Measurements from ENCODE around the gene TOMT. TPM values are rescaled to one million over a fixed set of nuclear protein-coding genes. Genes with fewer than 3 reads are reported as not detected.
"Not testable (repeated sequence)": the region's sequence is repeated elsewhere in the genome, so short reads cannot be mapped to it uniquely, and the experiment has no call there.

Gene TOMT
- total and polyA plus RNA-seq, 2 of the 13 experiments (the other 11 are each of a cell fraction or from before 2014, with no cell fraction given): not detected

DNA sequence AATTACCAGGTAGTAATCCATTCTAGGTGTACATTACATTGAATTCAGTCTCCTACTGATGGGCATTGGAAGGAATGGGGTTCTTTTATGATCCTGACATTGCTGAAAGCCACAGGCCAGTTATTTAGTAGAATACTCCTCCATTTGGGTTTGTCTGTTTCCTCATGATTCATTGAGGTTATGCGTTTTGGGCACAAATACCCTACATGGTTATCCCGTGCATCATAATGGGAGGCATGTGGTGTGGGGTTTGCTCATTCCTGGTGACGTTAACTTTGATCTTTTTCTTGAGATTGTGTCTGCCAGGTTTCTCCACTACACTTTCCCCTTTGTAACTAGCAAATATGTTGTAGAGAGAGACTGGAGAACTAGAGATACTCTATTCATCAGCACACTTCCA lies 35.3 kb downstream of the TOMT start (continued):
- TF ChIP-seq, protein P1, sequence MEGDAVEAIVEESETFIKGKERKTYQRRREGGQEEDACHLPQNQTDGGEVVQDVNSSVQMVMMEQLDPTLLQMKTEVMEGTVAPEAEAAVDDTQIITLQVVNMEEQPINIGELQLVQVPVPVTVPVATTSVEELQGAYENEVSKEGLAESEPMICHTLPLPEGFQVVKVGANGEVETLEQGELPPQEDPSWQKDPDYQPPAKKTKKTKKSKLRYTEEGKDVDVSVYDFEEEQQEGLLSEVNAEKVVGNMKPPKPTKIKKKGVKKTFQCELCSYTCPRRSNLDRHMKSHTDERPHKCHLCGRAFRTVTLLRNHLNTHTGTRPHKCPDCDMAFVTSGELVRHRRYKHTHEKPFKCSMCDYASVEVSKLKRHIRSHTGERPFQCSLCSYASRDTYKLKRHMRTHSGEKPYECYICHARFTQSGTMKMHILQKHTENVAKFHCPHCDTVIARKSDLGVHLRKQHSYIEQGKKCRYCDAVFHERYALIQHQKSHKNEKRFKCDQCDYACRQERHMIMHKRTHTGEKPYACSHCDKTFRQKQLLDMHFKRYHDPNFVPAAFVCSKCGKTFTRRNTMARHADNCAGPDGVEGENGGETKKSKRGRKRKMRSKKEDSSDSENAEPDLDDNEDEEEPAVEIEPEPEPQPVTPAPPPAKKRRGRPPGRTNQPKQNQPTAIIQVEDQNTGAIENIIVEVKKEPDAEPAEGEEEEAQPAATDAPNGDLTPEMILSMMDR (CRISPR knock-in tag; IDR thresholded peaks at IDR 0.05): no peak
- no peak for TF ChIP-seq HNRNPK (IDR thresholded peaks at IDR 0.05; ENCODE audit: low read depth, low read length, poor library complexity, severe bottlenecking)
- TF ChIP-seq ZFP36L1 (CRISPR knock-in tag; IDR thresholded peaks at IDR 0.05): no peak
- TF ChIP-seq KDM3A (CRISPR knock-in tag; IDR thresholded peaks at IDR 0.05; ENCODE audit: low read depth): no peak
- TF ChIP-seq, protein P2, sequence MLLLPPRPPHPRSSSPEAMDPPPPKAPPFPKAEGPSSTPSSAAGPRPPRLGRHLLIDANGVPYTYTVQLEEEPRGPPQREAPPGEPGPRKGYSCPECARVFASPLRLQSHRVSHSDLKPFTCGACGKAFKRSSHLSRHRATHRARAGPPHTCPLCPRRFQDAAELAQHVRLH (CRISPR knock-in tag; IDR thresholded peaks at IDR 0.05; ENCODE audit: borderline replicate concordance, low read depth): no peak
- TF ChIP-seq U2AF2 (IDR thresholded peaks at IDR 0.05; ENCODE audit: low read depth, low read length): no peak
- no peak for TF ChIP-seq ZFP36 (IDR thresholded peaks at IDR 0.05; ENCODE audit: borderline replicate concordance, low read depth, low read length, partially characterized antibody)
- TF ChIP-seq RCOR2 (CRISPR knock-in tag; IDR thresholded peaks at IDR 0.05): no peak
- TF ChIP-seq REL (CRISPR knock-in tag; conservative IDR thresholded peaks at IDR 0.05): no peak
- no peak for TF ChIP-seq CCDC6 (CRISPR knock-in tag; IDR thresholded peaks at IDR 0.05)
- TF ChIP-seq ZNF124 (CRISPR knock-in tag; IDR thresholded peaks at IDR 0.05): no peak

DNA sequence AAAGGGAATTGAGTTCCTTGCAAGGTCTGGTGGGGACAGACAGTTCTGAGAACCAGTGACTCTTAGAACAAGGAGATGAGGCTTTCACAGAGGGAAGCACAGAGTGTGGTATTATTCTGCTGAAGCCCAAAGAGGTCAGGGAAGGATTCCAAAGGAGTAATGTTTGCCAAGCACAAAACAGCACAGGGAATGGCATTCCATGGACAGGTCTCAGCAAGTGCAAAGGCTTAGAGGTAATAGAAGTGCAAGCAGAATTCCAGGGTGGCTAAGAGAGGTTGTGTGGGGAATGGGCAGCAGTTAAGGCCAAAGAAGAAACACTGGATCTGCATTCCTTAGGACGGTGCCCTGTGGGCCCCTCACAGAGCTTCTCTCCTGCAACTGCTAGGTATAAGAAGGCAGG lies 36.4 kb downstream of the TOMT start:
- H3K27ac ChIP-seq (ENCODE audit: extremely low read length, insufficient read depth, low read length); H4K20me1 ChIP-seq (ENCODE audit: insufficient read depth, low read length); H3K9me3 ChIP-seq (ENCODE audit: low read length); H3K4me2 ChIP-seq (ENCODE audit: low read depth, low read length); H3K79me2 ChIP-seq (ENCODE audit: insufficient read depth, low read length); H3K4me1 ChIP-seq (ENCODE audit: insufficient read depth, low read length); H3K36me3 ChIP-seq (replicated peaks in 1 of 2; ENCODE audit: control insufficient read depth in 1 of 2, insufficient read depth in 2 of 2, low read length in 2 of 2); H3K9ac ChIP-seq (ENCODE audit: insufficient read depth, low read depth, low read length); POLR2A ChIA-PET; FAIRE-seq; ATAC-seq; H2AFZ ChIP-seq (ENCODE audit: low read length); BruUV-seq (replicated peaks); in situ Hi-C loops (cut with HindIII; ENCODE audit: extremely low pct_ligation_motif_present, low pct_unique_long_range_greater_than_20kb); H3K4me3 ChIP-seq (replicated peaks in 1 of 3; ENCODE audit: insufficient read depth in 1 of 3, low read depth in 2 of 3, low read length in 3 of 3); H3K27me3 ChIP-seq (ENCODE audit: control insufficient read depth in 1 of 2, insufficient read depth in 2 of 2, low read length in 2 of 2); CTCF ChIA-PET (ENCODE audit: low intra/inter-chr PET ratio, low total read pairs); DNase-seq (ENCODE audit: low spot score): not testable (repeated sequence)
- 0% methylated on average over 1 of the region's 1 CpG for WGBS (ENCODE audit: low lambda C conversion rate)
- intact Hi-C loops (cut with micrococcal nuclease; ENCODE audit: unreplicated experiment): loop anchor here (2.0 kb wide), 1 partner anchor 39 kb away; no protein-coding TSS in a partner anchor

DNA sequence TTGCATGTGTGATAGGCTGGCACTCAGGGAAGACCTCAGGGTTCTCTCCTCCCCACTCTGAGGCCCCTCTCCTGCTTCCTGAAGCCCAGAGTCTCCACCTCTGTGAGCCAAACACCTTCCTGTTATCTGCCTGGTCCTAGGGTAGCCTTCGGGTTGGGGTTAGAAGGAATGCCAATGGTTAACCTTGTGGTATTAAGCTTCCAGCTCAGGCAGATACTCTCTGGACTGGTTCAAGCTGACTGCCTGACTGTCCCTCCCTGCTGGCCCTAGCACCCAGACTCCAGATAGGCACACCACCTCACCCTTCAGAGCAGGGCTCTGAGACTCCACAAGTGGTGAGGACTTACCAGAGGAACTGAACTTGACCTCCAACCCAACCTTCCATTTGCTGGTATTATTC lies 36.8 kb downstream of the TOMT start:
- BruUV-seq (replicated peaks); in situ Hi-C loops (cut with HindIII; ENCODE audit: extremely low pct_ligation_motif_present, low pct_unique_long_range_greater_than_20kb); H3K4me3 ChIP-seq (replicated peaks in 1 of 3; ENCODE audit: insufficient read depth in 1 of 3, low read depth in 2 of 3, low read length in 3 of 3); H3K9ac ChIP-seq (ENCODE audit: insufficient read depth, low read depth, low read length); H3K27me3 ChIP-seq (ENCODE audit: control insufficient read depth in 1 of 2, insufficient read depth in 2 of 2, low read length in 2 of 2); H2AFZ ChIP-seq (ENCODE audit: low read length); H3K4me2 ChIP-seq (ENCODE audit: low read depth, low read length); FAIRE-seq; H4K20me1 ChIP-seq (ENCODE audit: insufficient read depth, low read length); CTCF ChIA-PET (ENCODE audit: low intra/inter-chr PET ratio, low total read pairs); POLR2A ChIA-PET; H3K27ac ChIP-seq (ENCODE audit: extremely low read length, insufficient read depth, low read length); H3K79me2 ChIP-seq (ENCODE audit: insufficient read depth, low read length); H3K36me3 ChIP-seq (replicated peaks in 1 of 2; ENCODE audit: control insufficient read depth in 1 of 2, insufficient read depth in 2 of 2, low read length in 2 of 2); DNase-seq (ENCODE audit: low spot score); H3K4me1 ChIP-seq (ENCODE audit: insufficient read depth, low read length); H3K9me3 ChIP-seq (ENCODE audit: low read length); ATAC-seq: not testable (repeated sequence)
- intact Hi-C loops (cut with micrococcal nuclease; ENCODE audit: unreplicated experiment): loop anchor here (2.0 kb wide), 1 partner anchor 38 kb away; no protein-coding TSS in a partner anchor
- WGBS (ENCODE audit: low lambda C conversion rate): no CpG with 5 or more reads among the region's 1 CpG

All from HepG2 (cell line).